ENCODE results near the gene CDK12.

GRCh38 chr17:39530513-39530912, 69.2 kb downstream of the CDK12 start:
- TF ChIP-seq, protein P1, sequence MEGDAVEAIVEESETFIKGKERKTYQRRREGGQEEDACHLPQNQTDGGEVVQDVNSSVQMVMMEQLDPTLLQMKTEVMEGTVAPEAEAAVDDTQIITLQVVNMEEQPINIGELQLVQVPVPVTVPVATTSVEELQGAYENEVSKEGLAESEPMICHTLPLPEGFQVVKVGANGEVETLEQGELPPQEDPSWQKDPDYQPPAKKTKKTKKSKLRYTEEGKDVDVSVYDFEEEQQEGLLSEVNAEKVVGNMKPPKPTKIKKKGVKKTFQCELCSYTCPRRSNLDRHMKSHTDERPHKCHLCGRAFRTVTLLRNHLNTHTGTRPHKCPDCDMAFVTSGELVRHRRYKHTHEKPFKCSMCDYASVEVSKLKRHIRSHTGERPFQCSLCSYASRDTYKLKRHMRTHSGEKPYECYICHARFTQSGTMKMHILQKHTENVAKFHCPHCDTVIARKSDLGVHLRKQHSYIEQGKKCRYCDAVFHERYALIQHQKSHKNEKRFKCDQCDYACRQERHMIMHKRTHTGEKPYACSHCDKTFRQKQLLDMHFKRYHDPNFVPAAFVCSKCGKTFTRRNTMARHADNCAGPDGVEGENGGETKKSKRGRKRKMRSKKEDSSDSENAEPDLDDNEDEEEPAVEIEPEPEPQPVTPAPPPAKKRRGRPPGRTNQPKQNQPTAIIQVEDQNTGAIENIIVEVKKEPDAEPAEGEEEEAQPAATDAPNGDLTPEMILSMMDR (IDR thresholded peaks at IDR 0.05; ENCODE audit: poor library complexity) = no peak
- TF ChIP-seq EZH2 (IDR thresholded peaks at IDR 0.05; ENCODE audit: borderline replicate concordance) = no peak

All from hepatocyte (in vitro differentiated cells).